Measurements from ENCODE around the gene CTBP1.

DNA sequence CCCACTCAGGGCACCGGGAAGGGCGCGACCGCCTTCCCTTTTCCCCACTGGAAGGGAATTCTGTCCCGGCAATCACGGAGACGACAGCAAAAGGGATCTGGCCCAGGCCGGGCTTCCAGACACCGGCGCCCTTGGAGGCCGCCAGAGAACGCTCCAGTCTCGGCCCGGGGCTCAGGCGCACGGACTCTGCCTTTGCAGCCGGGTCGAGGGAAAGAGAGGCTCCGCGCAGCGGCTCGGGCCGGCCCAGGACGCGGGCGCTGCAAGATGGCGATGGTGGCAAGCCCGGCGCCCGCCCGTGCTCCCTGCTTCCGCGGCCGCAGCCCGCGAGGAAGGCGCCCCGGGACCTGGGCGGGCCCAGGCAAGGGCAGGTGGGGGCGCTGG, 1.1 kb downstream of the CTBP1 start:
- TF ChIP-seq CTCF (IDR thresholded peaks at IDR 0.05; ENCODE audit: low read depth, low read length) = no peak
- no peak for TF ChIP-seq EZH2phosphoT487 (IDR thresholded peaks at IDR 0.05; ENCODE audit: low read depth)
